ENCODE results near the gene RXFP1.

RXFP1 gene

GRCh38 chr4:158541506-158541905, 19.8 kb downstream of the RXFP1 start:
- DNase-seq (ENCODE audit: low read depth in 2 of 2) = no peak

DNA sequence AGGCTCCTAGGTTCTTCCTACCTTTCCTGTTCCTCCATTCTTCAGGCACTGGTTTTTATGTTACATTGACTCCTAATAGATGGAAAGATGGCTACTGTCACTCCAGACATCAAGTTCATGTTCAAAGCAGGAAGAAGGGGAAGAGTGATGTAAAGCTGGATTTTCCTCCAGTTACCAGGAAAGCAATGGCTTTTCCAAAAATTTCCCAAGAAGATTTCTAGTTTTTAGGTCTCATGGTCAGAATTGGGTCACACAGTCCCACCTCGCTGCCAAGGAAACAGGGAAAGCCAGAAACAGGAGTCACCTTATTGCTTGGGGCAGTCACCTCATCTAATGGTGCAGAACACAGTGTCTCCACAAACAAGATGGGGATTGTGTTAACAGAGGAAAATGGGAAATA, 21.5 kb downstream of the RXFP1 start:
- no peak for DNase-seq (ENCODE audit: low read depth in 2 of 2)

DNA sequence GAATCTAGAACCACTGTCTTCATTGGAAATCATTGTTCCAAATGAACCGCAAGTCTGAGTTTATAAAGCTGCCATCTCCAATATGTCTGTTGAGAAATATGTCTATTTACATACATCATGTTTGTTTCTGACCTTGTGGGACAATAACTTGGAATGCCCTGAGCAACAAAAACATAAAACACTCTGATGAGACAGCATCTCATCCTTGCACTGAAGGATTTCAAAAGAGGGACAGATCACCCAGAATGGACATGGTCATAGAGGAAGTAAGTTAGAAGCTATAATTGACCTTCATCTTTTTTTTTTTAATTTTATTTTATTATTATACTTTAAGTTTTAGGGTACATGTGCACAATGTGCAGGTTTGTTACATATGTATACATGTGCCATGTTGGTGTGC, 22.5 kb downstream of the RXFP1 start:
- DNase-seq (ENCODE audit: low read depth in 2 of 2) = no peak

GRCh38 chr4:158553364-158553763, 31.7 kb downstream of the RXFP1 start:
- DNase-seq (ENCODE audit: low read depth in 2 of 2) = no peak

GRCh38 chr4:158560284-158560683, 38.6 kb downstream of the RXFP1 start:
- no peak for DNase-seq (ENCODE audit: low read depth in 2 of 2)

- DNase-seq (ENCODE audit: low read depth in 2 of 2) = no peak
Observed at GRCh38 chr4:158566860-158567259, 45.2 kb downstream of the RXFP1 start.

DNA sequence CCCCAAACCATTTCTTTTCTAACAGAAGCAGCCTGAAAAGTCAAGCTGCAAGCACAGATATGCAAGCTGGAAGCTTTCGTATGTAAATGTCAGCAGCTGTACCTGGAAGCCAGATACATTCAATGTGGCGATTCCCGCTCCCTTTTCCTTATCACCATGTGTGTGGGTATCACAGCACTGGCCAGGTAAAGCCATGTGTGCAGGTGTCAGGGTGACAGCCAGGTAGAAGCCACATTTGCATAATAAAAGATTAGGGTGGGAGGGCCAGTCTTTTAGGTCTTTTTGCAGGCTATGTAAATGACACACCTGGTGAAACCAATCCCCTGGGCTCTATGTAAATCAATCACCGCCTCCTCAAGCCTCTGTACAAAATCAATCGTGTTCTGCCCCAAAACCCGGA, 50.1 kb downstream of the RXFP1 start:
- no peak for DNase-seq (ENCODE audit: low read depth in 2 of 2)

GRCh38 chr4:158572608-158573007, 50.9 kb downstream of the RXFP1 start:
- no peak for DNase-seq (ENCODE audit: low read depth in 2 of 2)

- no peak for DNase-seq (ENCODE audit: low read depth in 2 of 2)
Observed at GRCh38 chr4:158578476-158578875, 56.8 kb downstream of the RXFP1 start.

- DNase-seq (ENCODE audit: low read depth in 2 of 2) = no peak
Observed at GRCh38 chr4:158580064-158580463, 58.4 kb downstream of the RXFP1 start.

DNA sequence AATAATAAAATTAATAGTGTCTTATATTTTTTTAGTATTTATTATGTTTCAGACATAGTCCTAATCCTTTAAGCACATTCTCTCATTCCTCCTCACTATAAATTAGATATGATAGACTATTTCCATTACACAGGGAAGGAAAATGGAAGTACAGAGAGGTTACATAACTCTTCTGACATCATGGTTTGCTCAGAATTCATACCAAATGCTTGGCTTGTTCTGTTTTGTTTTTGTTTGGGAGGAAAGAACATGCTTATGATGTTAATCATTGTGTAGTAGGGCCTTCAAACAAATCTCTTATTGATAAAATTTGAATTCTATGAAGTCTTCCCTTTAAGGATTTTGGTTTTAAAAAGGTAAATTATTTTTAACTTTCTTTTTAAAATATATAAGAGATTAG, 59.5 kb downstream of the RXFP1 start:
- no peak for DNase-seq (ENCODE audit: low read depth in 2 of 2)

- no peak for DNase-seq (ENCODE audit: low read depth in 2 of 2)
Observed at GRCh38 chr4:158586881-158587280, 65.2 kb downstream of the RXFP1 start.

DNA sequence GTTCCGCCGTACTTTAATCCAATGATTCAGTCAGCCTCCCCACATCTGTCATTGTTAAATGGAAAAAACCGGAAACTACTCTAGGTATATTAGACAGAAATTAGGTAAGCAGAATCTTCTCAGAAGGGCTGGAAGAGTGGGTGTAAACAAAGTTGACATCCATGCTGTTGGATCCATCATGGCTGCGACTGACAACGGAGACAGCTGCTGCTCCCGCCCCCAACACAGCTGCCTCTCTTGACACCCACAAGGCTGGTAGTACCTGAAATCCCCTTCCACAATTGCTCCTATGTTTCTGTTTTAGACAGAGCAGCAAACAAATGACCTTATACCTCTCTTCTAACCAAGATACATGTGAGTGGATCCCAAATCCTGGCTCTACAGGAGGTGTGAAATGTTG, 66.6 kb downstream of the RXFP1 start:
- DNase-seq (ENCODE audit: low read depth in 2 of 2) = no peak

DNA sequence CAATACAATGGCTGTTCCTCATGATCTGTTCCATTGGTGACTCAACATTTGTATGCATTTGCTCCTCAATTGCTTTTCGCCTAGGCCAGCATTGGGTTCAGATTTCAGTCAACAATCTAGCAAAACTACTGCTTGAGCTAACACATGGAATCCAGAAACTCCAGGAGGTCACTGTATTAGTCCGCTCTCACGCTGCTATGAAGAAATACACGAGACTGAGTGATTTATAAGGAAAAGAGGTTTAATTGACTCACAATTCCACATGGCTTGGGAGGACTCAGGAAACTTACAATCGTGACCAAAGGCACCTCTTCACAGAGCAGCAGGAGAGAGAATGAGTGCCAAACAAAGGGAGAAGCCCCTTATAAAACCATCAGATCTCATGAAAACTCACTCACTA, 67.1 kb downstream of the RXFP1 start:
- DNase-seq (ENCODE audit: low read depth in 2 of 2) = no peak

DNA sequence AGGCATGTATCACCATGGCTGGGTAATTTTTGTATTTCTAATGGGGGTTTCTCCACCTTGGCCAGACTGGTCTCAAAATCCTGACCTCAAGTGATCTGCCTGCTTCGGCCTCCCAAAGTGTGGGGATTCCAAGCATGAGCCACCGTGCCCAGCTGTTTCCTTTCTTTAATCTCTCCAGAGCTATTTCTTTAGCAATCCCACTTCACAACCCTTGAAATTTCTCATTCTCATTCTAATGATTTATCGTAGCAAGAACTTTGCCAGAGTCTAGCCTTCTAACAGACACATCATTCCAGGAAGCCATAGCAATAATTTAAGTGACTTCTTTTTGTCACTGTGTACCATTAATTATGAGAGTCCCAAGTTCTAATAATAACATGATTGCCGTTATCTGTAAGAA, 68.6 kb downstream of the RXFP1 start:
- no peak for DNase-seq (ENCODE audit: low read depth in 2 of 2)

GRCh38 chr4:158590824-158591223, 69.1 kb downstream of the RXFP1 start:
- DNase-seq (ENCODE audit: low read depth in 2 of 2) = no peak

DNA sequence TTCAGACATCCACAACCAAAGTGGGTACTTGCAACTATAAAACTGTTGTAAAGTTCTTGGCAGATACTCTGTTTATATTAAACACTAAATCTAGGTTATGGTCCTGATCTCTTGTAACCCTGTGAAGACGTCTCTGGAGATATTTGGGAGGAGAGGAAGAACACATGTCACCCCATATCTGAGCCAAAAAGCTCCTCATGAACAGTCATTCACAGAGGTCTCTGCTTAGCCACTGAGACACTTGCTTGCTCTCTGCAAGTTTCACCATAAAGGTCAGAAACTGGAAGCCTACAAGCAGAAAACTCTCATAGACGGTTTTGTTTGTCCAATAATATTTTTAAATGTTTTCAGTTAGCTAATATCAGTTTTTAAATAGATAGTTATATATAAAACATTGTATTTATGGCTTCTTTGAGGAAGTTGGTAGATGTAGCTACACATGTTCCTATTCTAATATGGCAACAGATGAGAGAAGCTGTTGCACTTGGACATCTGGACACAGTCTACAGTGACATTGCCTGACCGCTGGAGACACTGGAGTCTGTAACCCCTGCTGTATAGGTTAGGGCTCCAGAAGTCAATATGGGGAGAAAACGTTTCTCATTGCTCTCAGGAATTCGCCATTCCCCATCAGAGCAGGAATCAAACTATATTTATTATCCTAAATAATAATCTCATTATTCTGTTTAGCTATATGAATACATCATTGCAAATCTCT, 76.4 kb downstream of the RXFP1 start:
- DNase-seq (ENCODE audit: low read depth in 2 of 2) = no peak

DNA sequence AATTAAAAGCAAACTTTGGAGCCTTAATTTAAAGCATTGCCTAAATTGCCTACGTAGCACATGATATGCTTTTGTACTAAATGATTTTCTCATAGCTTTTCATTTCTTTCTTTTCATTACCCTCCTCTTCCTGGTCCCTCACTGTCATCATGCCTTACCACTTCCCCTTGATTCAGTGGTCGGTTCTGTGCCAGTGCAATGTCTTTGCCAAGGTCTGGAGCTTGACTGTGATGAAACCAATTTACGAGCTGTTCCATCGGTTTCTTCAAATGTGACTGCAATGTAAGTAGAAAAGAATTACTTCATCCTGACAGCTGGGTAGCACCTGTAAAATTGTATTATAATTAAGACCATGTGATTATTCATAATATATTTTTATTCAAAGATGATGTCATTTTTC, 77.5 kb downstream of the RXFP1 start:
- DNase-seq (ENCODE audit: low read depth in 2 of 2) = no peak

GRCh38 chr4:158599765-158600498, 78.2 kb downstream of the RXFP1 start:
- no peak for DNase-seq (ENCODE audit: low read depth in 2 of 2)

DNA sequence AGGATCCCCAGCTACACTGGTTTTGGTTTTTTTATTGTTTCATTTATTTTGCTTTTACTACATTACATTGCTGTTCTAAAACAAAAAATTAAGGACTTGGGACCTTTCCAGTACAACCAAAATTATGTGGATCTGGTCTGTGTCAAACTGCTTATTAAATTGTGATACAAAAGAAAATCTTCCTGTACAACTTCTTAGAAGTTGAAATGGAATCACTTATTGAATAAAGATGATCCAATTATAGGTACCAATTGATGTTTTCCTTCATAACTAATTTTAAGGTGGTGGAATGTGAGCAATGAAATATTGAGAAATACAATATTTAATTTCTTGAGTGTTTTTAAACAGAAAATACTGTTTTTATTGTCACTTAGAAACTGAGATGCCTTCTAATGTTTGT, 82.7 kb downstream of the RXFP1 start:
- no peak for DNase-seq (ENCODE audit: low read depth in 2 of 2)

- no peak for DNase-seq (ENCODE audit: low read depth in 2 of 2)
Observed at GRCh38 chr4:158605393-158605792, 83.7 kb downstream of the RXFP1 start.

- no peak for DNase-seq (ENCODE audit: low read depth in 2 of 2)
Observed at GRCh38 chr4:158606969-158607368, 85.3 kb downstream of the RXFP1 start.

GRCh38 chr4:158609116-158609515, 87.4 kb downstream of the RXFP1 start:
- DNase-seq (ENCODE audit: low read depth in 2 of 2) = no peak

DNA sequence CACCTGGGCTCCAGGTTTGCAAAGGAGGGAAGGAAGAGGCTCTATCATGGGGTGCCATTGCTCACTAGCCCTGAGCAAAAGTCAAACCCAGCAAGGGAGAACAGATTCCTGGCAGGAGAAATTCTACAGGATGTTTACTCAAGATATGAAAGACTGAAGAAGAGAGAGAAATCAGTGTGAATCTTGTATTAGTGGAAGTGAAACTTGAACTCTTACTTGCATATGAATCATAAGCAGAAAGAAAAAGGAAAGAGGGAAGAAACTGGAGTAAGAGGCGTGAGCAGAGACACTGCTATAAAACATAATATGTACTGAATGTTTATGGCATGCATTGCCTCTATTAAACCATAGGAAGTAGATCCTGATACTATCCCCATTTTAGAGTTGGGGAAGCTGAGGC, 89.1 kb downstream of the RXFP1 start:
- no peak for DNase-seq (ENCODE audit: low read depth in 2 of 2)

All from fibroblast of skin of left biceps (primary cell).